Kasumi-1 (cell line): ENCODE data around the gene NFILZ.
"Not testable (repeated sequence)": the region's sequence is repeated elsewhere in the genome, so short reads cannot be mapped to it uniquely, and the experiment has no call there.

ENCODE experiments used
- DNase-seq, 2 experiments: peaks; one replicate each; lab custom pipeline; 2025; lab: John Stamatoyannopoulos, UW

Gene NFILZ

DNA sequence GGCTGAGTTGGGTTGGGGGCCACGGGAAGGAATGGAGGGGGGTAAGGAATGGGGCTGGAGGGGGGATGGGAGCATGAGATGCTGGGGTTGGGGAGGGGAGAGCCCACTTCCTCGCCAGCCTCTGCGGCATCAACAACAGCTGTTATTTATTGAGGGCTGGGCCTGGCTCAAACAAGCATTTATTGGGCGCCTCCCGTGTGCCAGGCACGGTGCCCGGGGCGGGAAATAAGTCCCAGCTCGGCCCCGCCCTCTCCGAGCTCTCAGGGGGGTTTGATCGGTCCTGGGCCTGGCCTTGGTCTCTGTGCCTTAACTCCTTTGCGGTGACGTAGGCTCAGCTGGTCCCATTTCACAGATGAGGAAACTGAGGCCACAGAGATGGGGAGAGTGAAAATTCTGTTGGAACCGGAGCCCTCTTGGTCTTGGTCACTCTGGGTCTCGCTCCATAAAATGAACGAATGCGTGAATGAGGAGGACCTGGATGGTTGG is 19.0 kb upstream of the NFILZ start:
- DNase-seq, result no peak

DNA sequence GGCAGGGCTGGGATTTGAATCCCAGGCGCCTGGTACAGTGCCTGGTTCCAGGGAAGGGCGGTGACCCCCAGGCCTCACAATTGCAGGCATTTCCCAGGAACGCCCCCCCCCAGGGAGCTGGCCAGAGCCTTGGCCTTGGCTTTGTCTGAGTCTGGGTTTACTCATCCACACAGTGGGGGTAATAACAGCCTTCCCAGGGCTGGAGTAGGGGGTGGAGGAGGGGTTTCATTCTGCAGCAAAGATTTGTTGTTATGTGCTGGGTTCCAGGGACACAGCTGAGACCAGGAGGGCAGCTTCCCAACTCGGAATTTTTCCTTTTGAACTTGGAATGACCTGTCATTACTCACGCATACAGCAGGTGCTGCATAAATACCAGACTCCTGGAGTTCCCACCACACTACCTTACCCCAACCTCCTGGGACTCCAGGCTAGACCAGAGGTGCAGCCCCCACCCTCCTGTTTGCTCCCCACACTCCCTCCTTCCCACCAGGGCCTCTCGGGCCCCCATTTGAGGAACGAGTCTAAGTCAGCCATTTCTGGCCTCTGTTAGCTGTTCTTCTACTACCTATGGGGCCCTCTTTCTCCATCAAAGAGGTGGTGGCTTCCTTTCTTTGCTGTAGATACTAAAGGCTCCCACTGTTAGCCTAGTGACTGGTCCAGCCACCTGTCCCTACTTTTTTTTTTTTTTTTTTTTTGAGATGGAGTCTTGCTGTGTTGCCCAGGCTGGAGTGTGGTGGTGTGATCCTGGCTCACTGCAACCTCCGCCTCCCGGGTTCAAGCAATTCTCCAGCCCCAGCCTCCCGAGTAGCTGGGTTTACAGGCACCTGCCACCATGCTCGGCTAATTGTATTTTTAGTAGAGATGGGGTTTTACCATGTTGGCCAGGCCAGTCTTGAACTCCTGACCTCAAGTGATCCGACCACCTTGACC is 18.3 kb upstream of the NFILZ start:
- no peak for DNase-seq

DNA sequence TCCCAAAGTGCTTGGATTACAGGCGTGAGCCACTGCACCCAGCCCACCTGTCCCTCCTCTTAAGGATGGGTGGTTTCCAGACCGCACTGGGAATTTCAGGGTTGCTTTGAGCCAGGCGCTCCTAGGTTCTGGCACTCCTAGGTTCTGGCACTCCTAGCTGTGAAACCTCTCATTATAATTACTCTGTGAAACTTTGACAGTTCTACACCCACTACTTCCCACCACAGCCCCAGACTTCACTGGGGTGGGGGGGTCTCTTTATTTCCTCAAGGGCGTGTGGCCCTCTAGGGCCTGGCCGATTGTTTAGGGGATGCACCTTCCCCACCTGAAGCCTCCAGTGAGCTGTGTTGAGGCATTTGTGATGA is 17.6 kb upstream of the NFILZ start:
- no peak for DNase-seq

- no peak for DNase-seq
These were observed 16.0 kb upstream of the NFILZ start for GRCh38 chr19:8614455-8614854.

DNA sequence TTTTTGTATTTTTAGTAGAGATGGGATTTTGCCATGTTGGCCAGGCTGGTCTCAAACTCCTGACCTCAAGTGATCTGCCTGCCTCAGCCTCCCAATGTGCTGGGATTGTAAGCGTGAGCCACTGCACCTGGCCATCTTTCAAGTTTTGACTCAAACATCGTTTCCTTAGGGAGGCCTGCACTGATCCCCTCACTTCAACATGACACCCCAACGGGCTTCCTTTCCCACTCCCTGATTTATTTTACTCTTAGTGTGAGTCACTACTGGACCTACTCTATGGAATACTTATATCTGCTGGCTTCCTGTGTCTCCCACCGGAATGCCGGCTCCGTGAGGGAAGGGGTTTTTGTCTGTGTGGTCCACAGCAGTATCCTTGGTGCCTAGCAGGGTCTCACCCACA is 15.4 kb upstream of the NFILZ start:
- no peak for DNase-seq

- DNase-seq, result peak; percentile 70 to 78
These were observed 14.4 kb upstream of the NFILZ start for GRCh38 chr19:8615813-8616596.

DNA sequence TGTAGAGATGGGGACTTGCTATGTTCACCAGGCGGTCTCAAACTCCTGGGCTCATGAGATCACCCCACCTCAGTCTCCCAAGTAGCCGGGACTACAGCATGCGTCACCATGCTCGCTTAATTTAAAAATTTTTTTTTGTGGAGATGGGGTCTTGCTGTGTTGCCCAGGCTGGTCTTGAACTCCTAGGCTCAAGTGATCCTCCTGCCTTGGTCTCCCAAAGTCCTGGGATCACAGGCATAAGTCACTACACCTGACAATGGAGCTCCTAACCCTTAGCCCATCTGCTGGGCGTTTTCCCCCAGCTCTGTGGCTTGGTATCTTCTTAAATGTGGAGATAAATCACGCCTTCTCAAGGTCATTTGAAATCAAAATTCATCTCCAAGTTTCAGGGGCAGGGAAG is 13.6 kb upstream of the NFILZ start:
- no peak for DNase-seq

DNA sequence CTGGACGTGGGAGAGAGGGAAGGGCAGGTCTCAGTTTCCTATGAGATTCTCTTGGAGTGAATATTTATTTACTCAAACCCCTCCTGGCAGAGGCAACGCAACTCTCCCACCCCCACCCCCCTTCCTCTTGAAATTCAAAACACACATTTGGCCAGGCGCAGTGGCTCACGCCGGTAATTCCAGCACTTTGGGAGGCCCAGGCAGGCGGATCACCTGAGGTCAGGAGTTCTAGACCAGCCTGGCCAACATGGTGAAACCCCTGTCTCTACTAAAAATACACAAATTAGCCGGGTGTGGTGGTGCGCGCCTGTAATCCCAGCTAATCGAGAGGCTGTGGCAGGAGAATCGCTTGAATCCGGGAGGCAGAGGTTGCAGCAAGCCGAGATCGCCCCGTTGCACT is 13.1 kb upstream of the NFILZ start:
- not testable (repeated sequence) for DNase-seq

DNA sequence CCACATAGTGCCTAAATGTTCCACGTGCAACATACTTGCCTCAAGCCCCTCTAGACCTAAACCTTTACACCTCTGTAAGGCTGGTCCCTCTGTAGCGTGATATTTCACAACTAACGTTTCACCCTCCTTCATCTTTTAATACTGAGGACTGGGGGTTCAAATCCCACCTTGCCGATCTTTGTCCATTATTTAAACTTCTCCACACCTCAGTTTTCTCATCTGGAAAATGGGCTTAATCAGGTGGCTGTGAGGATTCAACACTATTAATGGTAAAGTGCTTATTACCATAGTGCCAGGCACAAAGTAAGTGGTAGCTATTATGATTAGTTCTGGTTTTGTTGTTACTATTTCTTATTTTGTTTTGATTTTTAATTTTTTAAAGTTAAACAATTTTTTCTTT is 12.4 kb upstream of the NFILZ start:
- no peak for DNase-seq

- no peak for DNase-seq
These were observed 11.7 kb upstream of the NFILZ start for GRCh38 chr19:8618751-8619150.

DNA sequence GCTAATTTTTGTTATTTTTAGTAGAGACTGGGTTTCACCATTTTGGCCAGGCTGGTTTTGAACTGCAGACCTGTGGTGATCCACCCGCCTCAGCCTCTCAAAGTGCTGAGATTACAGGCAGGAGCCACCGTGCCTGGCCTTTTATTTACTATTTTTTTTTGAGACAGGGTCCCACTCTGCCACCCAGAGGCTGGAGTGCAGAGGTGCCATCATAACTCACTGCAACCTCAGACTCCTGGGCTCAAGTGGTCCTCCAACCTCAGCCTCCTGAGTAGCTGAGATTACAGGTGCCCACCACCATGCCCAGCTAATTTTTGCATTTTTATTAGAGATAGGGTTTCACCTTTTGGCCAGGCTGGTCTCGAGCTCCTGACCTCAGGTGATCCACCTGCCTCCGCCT is 7.5 kb upstream of the NFILZ start:
- peak; percentile 17 to 24 for DNase-seq

DNA sequence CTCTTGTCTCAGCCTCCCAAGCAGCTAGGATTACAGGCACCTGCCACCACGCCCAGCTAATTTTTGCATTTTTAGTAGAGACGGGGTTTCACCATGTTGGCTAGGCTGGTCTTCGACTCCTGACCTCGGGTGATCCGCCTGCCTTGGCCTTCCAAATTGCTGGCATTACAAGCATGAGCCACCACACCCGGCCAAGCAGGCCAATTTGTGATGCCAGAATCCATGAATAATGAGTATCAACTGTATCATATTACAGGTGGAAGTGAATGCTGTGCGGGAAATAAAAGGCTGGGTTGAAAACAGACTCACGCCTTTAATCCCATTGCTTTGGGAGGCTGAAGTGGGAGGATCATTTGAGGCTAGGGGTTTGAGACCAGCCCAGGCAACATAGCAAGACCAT is 3.6 kb upstream of the NFILZ start:
- no peak for DNase-seq

DNA sequence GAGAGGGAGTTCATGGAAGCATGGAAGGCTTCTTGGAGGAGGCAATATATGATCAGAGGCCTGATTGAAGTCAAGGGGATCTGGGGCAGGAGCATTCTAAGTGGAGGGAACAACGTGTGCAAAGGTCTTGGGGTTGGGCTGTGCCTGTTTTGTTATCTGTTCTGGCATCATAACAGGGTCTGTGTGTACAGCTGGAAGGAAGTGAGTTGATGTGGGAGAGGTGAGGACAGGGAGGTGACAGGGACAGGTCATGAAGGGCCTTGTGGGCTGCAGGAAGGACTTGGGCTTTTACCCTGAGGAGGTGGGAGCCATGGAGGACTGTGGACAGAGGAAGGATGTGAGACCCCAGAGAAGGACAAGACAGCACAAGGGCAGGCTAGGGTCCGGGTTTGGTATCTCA is 1.2 kb upstream of the NFILZ start:
- no peak for DNase-seq

GRCh38 chr19:8630796-8631424 is 477 bp downstream of the NFILZ start:
- no peak for DNase-seq

- DNase-seq, result no peak
These were observed 989 bp downstream of the NFILZ start for GRCh38 chr19:8631425-8631819.

- no peak for DNase-seq
These were observed 5.0 kb downstream of the NFILZ start for GRCh38 chr19:8635422-8635821.

DNA sequence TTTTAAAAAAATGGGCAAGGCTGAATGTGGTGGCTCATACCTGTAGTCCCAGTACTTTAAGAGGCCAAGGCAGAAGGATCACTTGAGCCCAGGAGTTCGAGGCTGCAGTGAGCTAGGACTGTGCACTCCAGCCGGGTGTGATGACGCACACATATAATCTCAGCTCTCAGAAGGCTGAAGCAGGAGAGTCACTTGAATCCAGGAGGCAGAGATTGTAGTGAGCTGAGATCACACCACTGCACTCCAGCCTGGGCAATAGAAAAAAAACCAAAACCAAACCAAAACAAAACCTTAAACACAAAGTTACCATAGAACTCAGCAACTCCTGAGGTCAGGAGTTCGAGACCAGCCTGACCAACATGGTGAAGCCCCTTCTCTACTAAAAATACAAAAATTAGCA is 6.6 kb downstream of the NFILZ start:
- DNase-seq, result not testable (repeated sequence)

GRCh38 chr19:8638078-8638619 is 7.7 kb downstream of the NFILZ start:
- DNase-seq, result peak; percentile 70 to 87

DNA sequence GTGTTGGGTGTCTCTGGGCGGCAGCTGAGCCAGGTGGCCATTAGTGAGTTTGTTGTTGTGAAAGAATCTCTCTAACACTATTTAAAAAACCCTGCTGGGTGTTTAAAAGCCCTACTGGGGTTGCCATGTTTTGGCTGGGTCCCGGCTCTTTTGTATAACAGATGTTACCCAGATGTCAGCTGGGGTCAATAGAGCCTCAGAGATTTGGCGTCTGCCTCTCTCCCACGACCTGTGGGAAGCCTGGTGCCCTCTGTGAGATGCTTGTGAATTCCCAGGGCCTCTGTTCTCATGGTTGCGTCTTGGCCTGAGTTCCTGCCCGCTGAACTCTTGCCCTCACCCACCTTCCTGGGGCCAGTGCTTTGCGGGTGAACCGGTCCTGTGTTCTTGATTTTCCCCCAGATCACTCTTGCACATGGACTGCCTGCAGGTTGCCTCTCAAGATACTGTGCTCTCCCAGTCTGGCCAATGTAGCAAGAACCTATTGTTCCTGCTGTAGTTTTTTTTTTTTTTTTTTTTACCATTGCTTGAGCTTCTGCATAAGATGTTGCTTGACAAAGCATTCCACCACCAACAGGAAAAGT is 9.5 kb downstream of the NFILZ start:
- no peak for DNase-seq

- DNase-seq, result peak; percentile 37 to 55
These were observed 10.1 kb downstream of the NFILZ start for GRCh38 chr19:8640402-8641004.

GRCh38 chr19:8641221-8641907 is 10.9 kb downstream of the NFILZ start:
- DNase-seq, result no peak
